GM12873 (cell line): ENCODE data around the gene MED16.

ENCODE experiments used
- TF ChIP-seq, protein P1 (sequence below): IDR thresholded peaks from 2 replicates; pipeline ENCODE4 v1.5.1; 2012; ENCODE audit warnings: low read depth, mild to moderate bottlenecking, moderate library complexity, low read length, control low read depth; ENCODE audit not compliant: insufficient read depth; ENCODE audit errors: missing control alignments

The MED16 gene, protein sequence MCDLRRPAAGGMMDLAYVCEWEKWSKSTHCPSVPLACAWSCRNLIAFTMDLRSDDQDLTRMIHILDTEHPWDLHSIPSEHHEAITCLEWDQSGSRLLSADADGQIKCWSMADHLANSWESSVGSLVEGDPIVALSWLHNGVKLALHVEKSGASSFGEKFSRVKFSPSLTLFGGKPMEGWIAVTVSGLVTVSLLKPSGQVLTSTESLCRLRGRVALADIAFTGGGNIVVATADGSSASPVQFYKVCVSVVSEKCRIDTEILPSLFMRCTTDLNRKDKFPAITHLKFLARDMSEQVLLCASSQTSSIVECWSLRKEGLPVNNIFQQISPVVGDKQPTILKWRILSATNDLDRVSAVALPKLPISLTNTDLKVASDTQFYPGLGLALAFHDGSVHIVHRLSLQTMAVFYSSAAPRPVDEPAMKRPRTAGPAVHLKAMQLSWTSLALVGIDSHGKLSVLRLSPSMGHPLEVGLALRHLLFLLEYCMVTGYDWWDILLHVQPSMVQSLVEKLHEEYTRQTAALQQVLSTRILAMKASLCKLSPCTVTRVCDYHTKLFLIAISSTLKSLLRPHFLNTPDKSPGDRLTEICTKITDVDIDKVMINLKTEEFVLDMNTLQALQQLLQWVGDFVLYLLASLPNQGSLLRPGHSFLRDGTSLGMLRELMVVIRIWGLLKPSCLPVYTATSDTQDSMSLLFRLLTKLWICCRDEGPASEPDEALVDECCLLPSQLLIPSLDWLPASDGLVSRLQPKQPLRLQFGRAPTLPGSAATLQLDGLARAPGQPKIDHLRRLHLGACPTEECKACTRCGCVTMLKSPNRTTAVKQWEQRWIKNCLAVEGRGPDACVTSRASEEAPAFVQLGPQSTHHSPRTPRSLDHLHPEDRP

GRCh38 chr19:892894-893689 lies at the start of gene MED16, which contains the start of gene RNU6-9:
Gene MED16, minus strand, starts transcription at chr19:893187. Its CDS starts 2,056 bp downstream, at chr19:891131.
Gene RNU6-9, plus strand, starts transcription at chr19:893484.
- TF ChIP-seq, protein P1, sequence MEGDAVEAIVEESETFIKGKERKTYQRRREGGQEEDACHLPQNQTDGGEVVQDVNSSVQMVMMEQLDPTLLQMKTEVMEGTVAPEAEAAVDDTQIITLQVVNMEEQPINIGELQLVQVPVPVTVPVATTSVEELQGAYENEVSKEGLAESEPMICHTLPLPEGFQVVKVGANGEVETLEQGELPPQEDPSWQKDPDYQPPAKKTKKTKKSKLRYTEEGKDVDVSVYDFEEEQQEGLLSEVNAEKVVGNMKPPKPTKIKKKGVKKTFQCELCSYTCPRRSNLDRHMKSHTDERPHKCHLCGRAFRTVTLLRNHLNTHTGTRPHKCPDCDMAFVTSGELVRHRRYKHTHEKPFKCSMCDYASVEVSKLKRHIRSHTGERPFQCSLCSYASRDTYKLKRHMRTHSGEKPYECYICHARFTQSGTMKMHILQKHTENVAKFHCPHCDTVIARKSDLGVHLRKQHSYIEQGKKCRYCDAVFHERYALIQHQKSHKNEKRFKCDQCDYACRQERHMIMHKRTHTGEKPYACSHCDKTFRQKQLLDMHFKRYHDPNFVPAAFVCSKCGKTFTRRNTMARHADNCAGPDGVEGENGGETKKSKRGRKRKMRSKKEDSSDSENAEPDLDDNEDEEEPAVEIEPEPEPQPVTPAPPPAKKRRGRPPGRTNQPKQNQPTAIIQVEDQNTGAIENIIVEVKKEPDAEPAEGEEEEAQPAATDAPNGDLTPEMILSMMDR = no peak

DNA sequence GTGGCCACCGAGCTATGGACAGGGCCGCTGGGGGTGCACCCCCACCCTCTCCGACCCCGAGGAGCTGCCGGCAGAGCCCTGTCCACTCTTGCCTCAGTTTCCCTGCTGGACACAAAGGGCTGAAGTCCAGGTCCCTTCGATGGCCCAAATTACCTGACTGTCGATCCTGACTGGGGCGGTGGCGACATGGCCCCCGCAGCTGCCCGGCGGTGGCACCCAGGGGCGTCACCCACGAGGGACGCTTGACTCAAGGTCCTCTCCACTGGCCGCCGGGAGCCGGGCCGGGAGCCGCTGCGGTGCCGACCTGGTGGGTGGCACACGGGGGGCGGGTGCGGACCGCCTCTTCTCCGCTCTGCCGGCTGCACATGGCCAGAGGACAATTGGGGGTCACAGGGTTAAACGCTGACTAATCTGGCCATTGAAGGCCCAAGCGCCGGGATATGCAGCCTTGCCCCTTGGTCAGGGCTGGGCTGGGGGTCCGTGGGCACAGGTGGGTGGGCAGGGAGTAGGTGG lies 49.2 kb upstream of the MED16 start:
- TF ChIP-seq, protein P1 = no peak

DNA sequence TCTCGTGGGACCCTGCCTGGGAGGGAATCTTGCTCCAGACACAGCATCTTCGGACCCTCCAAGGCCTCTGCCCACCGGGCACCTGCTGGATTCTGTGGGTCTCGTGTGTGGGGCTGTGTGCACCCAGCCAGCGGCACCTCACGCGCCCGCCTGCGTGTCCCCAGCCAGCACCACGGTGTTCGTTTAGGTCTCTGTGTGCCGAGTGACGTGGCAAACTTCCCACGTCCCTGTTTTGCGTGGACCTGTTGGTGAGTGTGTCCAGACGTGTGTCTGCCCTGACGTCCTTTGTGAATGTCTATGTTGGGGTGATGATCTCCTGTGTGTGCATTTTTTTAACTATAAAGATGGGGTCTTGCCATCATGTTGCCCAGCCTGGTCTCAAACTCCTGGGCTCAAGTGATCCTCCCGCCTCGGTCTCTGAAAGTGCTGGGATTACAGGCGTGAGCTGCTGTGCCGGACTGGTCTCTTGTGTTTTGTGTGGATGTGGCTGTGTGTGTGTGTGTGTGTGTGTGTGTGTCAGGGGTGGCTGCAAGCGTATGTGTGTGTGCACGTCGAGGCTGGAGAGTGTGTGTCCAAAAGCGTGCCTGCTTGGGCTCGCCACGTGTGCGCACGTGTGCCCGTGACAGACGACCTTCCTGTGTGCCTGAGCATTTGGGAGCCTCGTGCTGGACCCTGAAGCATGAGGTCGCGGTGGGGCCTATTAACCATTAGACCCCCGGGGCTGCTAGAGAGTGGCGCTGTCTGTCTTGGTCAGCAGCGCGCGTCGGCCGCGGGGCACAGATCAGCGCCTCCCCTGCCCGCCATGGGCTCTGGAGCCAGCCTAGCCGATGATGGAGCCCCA lies 48.5 kb upstream of the MED16 start:
- TF ChIP-seq, protein P1 = no peak

DNA sequence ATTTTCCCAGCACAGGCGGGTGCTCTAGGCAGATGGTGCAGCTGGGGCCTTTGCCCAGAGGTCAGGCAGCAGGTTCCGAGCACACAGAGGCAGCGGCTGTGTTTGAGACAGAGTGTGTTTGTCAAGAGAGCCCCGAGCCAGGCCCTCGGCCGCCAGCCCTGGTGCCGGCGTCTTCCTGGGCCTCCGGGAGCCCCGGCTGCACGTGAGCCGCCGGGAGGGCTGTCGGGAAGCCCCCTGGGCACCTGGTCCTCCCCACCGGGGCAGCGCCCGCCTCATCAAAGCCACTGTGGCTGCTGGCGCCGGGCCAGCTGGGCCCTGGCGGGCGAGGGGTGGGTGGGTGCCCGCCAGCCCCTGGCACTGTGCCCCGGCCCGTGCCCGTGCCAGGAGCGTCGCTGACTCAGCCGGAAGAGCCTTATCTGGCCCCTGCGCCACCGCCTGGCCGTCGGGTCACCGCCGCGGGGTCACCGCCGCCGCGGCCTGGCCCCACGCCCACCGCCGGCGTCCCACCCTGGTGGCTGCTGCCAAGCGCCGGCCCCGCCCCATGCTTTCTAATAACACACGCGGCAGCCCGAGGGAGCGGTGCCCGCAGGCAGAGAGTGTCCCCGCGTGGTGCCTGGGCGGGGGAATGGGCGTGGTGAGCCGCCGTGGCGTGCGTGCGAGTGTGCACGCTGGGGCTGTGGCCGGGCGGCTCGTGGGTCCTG lies 47.8 kb upstream of the MED16 start:
- TF ChIP-seq, protein P1 = peak; percentile 4

GRCh38 chr19:939922-940321 lies 46.9 kb upstream of the MED16 start:
- TF ChIP-seq, protein P1 = no peak

DNA sequence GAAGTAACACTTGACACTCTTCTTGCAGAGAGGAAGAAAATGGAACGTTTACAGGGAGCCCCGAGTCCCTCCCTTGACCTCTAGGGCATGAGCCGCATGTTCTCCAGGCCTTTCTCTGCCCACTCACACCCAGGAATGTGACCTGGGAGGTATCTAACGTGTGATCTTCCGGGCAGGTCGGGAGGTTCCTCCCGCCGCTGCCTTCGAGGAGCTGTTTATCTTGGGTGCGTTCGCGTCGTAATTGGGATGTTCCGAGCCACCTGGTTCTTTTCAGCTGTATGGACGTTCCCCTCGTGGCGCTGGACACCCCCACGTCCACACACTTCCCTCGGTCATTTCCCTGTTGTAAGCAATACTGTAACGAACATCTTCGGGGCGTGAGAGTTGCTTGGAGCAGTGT lies 46.5 kb upstream of the MED16 start:
- TF ChIP-seq, protein P1 = no peak
